PC-9 (cell line): Measurements from ENCODE around the gene NKAIN2. TPM values are rescaled to one million over a fixed set of nuclear protein-coding genes. Genes with fewer than 3 reads are reported as not detected.

Experiments
- BruUV-seq: library from RNA; stranded (reverse); fragments of 400-500 nt; replicated peaks from 2 replicates; lab custom pipeline; 2021; lab: Mats Ljungman, UMichigan
- CTCF ChIA-PET: fragments of 300-600 bp; sonication (Branson Sonifier 250); formaldehyde crosslinking; loops from one replicate; lab custom pipeline; 2022; ENCODE audit warnings: antibody characterized with exemption; lab: Charles Lee
- POLR2A ChIA-PET: fragments of 300-600 bp; sonication (Branson Sonifier 250); formaldehyde crosslinking; loops from one replicate; lab custom pipeline; 2022; ENCODE audit warnings: antibody characterized with exemption; ENCODE audit not compliant: unreplicated experiment; lab: Charles Lee
- DNase-seq, 2 experiments: peaks; one replicate each; pipeline versions ENCODE4 v3.0.0 to v3.0.0-alpha.2; 2015 to 2022; ENCODE audit warnings: mixed read lengths in 1 of 2
- H2AFZ ChIP-seq: fragments of 200-600 bp; sonication (generic); 2 replicates; pipeline ENCODE4 v1.8.1; 2017; ENCODE audit warnings: antibody characterized with exemption
- H3F3A ChIP-seq: fragments of 200-600 bp; sonication (generic); 2 replicates; pipeline ENCODE4 v1.8.1; 2017; ENCODE audit warnings: antibody characterized with exemption, mild to moderate bottlenecking, low read depth; ENCODE audit not compliant: insufficient read depth
- H3K27ac ChIP-seq: fragments of 200-600 bp; sonication (generic); 2 replicates; pipeline ENCODE4 v1.6.1; 2016; ENCODE audit warnings: mixed run types
- H3K27me3 ChIP-seq: fragments of 200-600 bp; sonication (generic); 2 replicates; pipeline ENCODE4 v1.6.1; 2016; ENCODE audit warnings: low read depth, mixed run types; ENCODE audit not compliant: insufficient read depth
- H3K36me3 ChIP-seq: fragments of 200-600 bp; sonication (generic); 2 replicates; pipeline ENCODE4 v1.6.1; 2016; ENCODE audit warnings: low read depth, mixed run types
- H3K4me1 ChIP-seq: fragments of 200-600 bp; sonication (generic); replicated peaks from 2 replicates; pipeline ENCODE4 v1.6.1; 2016; ENCODE audit warnings: mixed run types; ENCODE audit not compliant: insufficient read depth
- H3K4me2 ChIP-seq: fragments of 200-600 bp; sonication (generic); 2 replicates; pipeline ENCODE4 v1.6.1; 2017; ENCODE audit warnings: mixed run types
- H3K4me3 ChIP-seq: fragments of 200-600 bp; sonication (generic); 2 replicates; pipeline ENCODE4 v1.6.1; 2016; ENCODE audit warnings: mixed run types
- H3K79me2 ChIP-seq: fragments of 200-600 bp; sonication (generic); 2 replicates; pipeline ENCODE4 v1.6.1; 2017; ENCODE audit warnings: low read depth, mixed run types
- H3K9me2 ChIP-seq: fragments of 200-600 bp; sonication (generic); 2 replicates; pipeline ENCODE4 v1.8.1; 2017; ENCODE audit warnings: mild to moderate bottlenecking; ENCODE audit not compliant: insufficient read depth
- H3K9me3 ChIP-seq: fragments of 200-600 bp; sonication (generic); 2 replicates; pipeline ENCODE4 v1.8.1; 2016; ENCODE audit warnings: low read depth; ENCODE audit not compliant: insufficient read depth
- H4K20me1 ChIP-seq: fragments of 200-600 bp; sonication (generic); 2 replicates; pipeline ENCODE4 v1.8.1; 2017; ENCODE audit not compliant: insufficient read depth
- CTCF ChIP-seq: fragments of 200-600 bp; sonication (generic); conservative IDR thresholded peaks from 2 replicates; pipeline ENCODE4 v1.6.1; 2017; ENCODE audit warnings: mixed run types, antibody characterized with exemption, mild to moderate bottlenecking, moderate library complexity
- EZH2 ChIP-seq: fragments of 200-600 bp; sonication (generic); IDR thresholded peaks from 2 replicates; pipeline ENCODE4 v1.8.0; 2017; ENCODE audit warnings: antibody characterized with exemption, low read depth
- intact Hi-C: fragments of 100-400 bp; cut with micrococcal nuclease; formaldehyde crosslinking; loops from one replicate; pipeline ENCODE4 v1.10.0; 2022; ENCODE audit not compliant: unreplicated experiment
- total RNA-seq: library from RNA; stranded (reverse); gene quantifications from 2 replicates; pipeline ENCODE4 v1.2.3, GENCODE V29; 2021

Gene NKAIN2
- total RNA-seq, 1 experiment from 2014 or later = not detected

GRCh38 chr6:124040655-124041054 is 237.0 kb downstream of the NKAIN2 start:
- peaks cover 14% of the 10 kb centered on the region for H3K4me1 ChIP-seq
- H3K9me2 ChIP-seq = no peaks in the 10 kb centered on the region
- CTCF ChIA-PET = no interaction called here
- no peak overlapping the region for H2AFZ ChIP-seq
- no peak overlapping the region for H3K4me3 ChIP-seq
- H3K36me3 ChIP-seq = no peaks in the 10 kb centered on the region
- POLR2A ChIA-PET = no interaction called here
- peak overlapping the region; percentile 4; the same call in 1 of the 2 replicates for H3K4me2 ChIP-seq
- H4K20me1 ChIP-seq = no peaks in the 10 kb centered on the region
- BruUV-seq = no TSS peak
- H3K27ac ChIP-seq = no peak overlapping the region
- intact Hi-C loops = no loop called here
- H3K27me3 ChIP-seq = no peaks in the 10 kb centered on the region
- H3K9me3 ChIP-seq = no peaks in the 10 kb centered on the region; the same call in 1 of the 2 replicates
- no peaks in the 10 kb centered on the region for H3F3A ChIP-seq
- TF ChIP-seq EZH2 (no peak), CTCF (no peak)
- DNase-seq = no peak
- H3K79me2 ChIP-seq = no peaks in the 10 kb centered on the region

GRCh38 chr6:124052120-124052519 is 248.5 kb downstream of the NKAIN2 start:
- no peak overlapping the region for H3K27ac ChIP-seq
- no peaks in the 10 kb centered on the region for H3K27me3 ChIP-seq
- ChIA-PET POLR2A (no interaction called here), CTCF (no interaction called here)
- intact Hi-C loops = no loop called here
- H3K4me1 ChIP-seq = no peaks in the 10 kb centered on the region
- H3K9me2 ChIP-seq = no peaks in the 10 kb centered on the region; the same call in 1 of the 2 replicates
- no peaks in the 10 kb centered on the region for H3K79me2 ChIP-seq
- TF ChIP-seq EZH2 (no peak), CTCF (no peak)
- H3K9me3 ChIP-seq = no peaks in the 10 kb centered on the region; the same call in 1 of the 2 replicates
- H3K36me3 ChIP-seq = no peaks in the 10 kb centered on the region
- no peaks in the 10 kb centered on the region for H3F3A ChIP-seq
- H3K4me3 ChIP-seq = no peak overlapping the region
- H2AFZ ChIP-seq = no peak overlapping the region
- no peak for DNase-seq
- H4K20me1 ChIP-seq = no peaks in the 10 kb centered on the region
- H3K4me2 ChIP-seq = no peak overlapping the region
- no TSS peak for BruUV-seq

DNA sequence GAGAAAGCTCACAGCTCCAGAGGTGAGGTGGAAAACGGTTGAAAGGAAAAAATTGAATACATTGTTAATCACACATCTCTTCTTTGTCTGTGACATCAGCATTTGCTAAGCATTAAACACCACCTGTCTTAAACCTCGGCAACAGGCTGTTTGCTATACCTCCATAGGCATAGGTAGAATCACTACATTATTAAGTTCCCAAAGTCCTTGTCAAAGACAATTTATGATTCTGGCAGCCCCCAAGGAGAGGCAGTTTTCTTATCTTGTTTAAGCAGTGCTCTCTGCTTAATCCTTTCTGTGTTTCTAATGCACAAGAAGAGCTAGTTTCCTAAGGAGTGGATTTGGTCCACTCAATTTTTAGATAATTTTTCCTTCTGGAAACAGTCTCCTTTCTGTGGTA is 249.7 kb downstream of the NKAIN2 start:
- H3K9me2 ChIP-seq = no peaks in the 10 kb centered on the region; the same call in 1 of the 2 replicates
- CTCF ChIA-PET = interaction anchor here (0.6 kb wide), 1 partner anchor 1663 kb away, joined by 3 read pairs; no protein-coding TSS in a partner anchor

More for the DNA sequence above, 249.7 kb downstream of the NKAIN2 start:
- Histone ChIP-seq H3K36me3 (no peaks in the 10 kb centered on the region), H4K20me1 (no peaks in the 10 kb centered on the region), H3K9me3 (no peaks in the 10 kb centered on the region; the same call in 1 of the 2 replicates), H3K4me2 (no peak overlapping the region), H3K27me3 (no peaks in the 10 kb centered on the region), H3K79me2 (no peaks in the 10 kb centered on the region), H3K4me1 (0 out of 2 replicates have a peak, but pooled peaks cover 5% of the 10 kb centered on the region), H3K27ac (no peak overlapping the region), H2AFZ (no peak overlapping the region), H3K4me3 (no peak overlapping the region), H3F3A (no peaks in the 10 kb centered on the region)
- no peak for TF ChIP-seq EZH2
- TF ChIP-seq CTCF = no peak
- intact Hi-C loops = no loop called here
- no TSS peak for BruUV-seq
- DNase-seq = no peak
- POLR2A ChIA-PET = no interaction called here
